Measurements from ENCODE around the gene METTL8.
"Not testable (repeated sequence)": the region's sequence is repeated elsewhere in the genome, so short reads cannot be mapped to it uniquely, and the experiment has no call there.

The METTL8 gene

GRCh38 chr2:171430516-171431410 lies 3.0 kb downstream of the METTL8 start:
- H3K27me3 ChIP-seq (replicated peaks) = no peaks in the 10 kb centered on the region
- no peak overlapping the region for H3K4me3 ChIP-seq (ENCODE audit: low read depth, low read length)
- no peak for TF ChIP-seq CTCF (IDR thresholded peaks at IDR 0.05; ENCODE audit: low read depth, low read length, missing control alignments)
- no peak overlapping the region for H3K27ac ChIP-seq
- DNase-seq = no peak
- no peaks in the 10 kb centered on the region for H3K36me3 ChIP-seq (replicated peaks)
- in situ Hi-C loops (cut with HindIII; ENCODE audit: low pct_ligation_motif_present, low sequenced_read_pairs) = no loop called here

- not testable (repeated sequence) for H3K27me3 ChIP-seq (replicated peaks); H3K4me3 ChIP-seq (ENCODE audit: low read depth, low read length); DNase-seq; H3K27ac ChIP-seq; H3K36me3 ChIP-seq (replicated peaks)
- in situ Hi-C loops (cut with HindIII; ENCODE audit: low pct_ligation_motif_present, low sequenced_read_pairs) = loop anchor here (25.0 kb wide), 1 partner anchor 261 kb away; the partner anchor contains the start of gene TLK1
Observed at GRCh38 chr2:171422710-171423495, 10.9 kb downstream of the METTL8 start.

GRCh38 chr2:171420728-171421563 lies 12.8 kb downstream of the METTL8 start:
- no peak for TF ChIP-seq CTCF (IDR thresholded peaks at IDR 0.05; ENCODE audit: low read depth, low read length, missing control alignments)
- H3K27ac ChIP-seq = no peak overlapping the region
- no peak overlapping the region for H3K4me3 ChIP-seq (ENCODE audit: low read depth, low read length)
- H3K36me3 ChIP-seq (replicated peaks) = no peaks in the 10 kb centered on the region
- DNase-seq = no peak
- in situ Hi-C loops (cut with HindIII; ENCODE audit: low pct_ligation_motif_present, low sequenced_read_pairs) = loop anchor here (25.0 kb wide), 1 partner anchor 259 kb away; the partner anchor contains the start of gene TLK1
- no peaks in the 10 kb centered on the region for H3K27me3 ChIP-seq (replicated peaks)

- H3K36me3 ChIP-seq (replicated peaks) = no peaks in the 10 kb centered on the region
- H3K4me3 ChIP-seq (ENCODE audit: low read depth, low read length) = no peak overlapping the region
- no peaks in the 10 kb centered on the region for H3K27me3 ChIP-seq (replicated peaks)
- TF ChIP-seq CTCF (IDR thresholded peaks at IDR 0.05; ENCODE audit: low read depth, low read length, missing control alignments) = no peak
- in situ Hi-C loops (cut with HindIII; ENCODE audit: low pct_ligation_motif_present, low sequenced_read_pairs) = loop anchor here (25.0 kb wide), 1 partner anchor 257 kb away; the partner anchor contains the start of gene TLK1
- no peak for DNase-seq
- no peak overlapping the region for H3K27ac ChIP-seq
Observed at GRCh38 chr2:171419333-171419732, 14.5 kb downstream of the METTL8 start.

DNA sequence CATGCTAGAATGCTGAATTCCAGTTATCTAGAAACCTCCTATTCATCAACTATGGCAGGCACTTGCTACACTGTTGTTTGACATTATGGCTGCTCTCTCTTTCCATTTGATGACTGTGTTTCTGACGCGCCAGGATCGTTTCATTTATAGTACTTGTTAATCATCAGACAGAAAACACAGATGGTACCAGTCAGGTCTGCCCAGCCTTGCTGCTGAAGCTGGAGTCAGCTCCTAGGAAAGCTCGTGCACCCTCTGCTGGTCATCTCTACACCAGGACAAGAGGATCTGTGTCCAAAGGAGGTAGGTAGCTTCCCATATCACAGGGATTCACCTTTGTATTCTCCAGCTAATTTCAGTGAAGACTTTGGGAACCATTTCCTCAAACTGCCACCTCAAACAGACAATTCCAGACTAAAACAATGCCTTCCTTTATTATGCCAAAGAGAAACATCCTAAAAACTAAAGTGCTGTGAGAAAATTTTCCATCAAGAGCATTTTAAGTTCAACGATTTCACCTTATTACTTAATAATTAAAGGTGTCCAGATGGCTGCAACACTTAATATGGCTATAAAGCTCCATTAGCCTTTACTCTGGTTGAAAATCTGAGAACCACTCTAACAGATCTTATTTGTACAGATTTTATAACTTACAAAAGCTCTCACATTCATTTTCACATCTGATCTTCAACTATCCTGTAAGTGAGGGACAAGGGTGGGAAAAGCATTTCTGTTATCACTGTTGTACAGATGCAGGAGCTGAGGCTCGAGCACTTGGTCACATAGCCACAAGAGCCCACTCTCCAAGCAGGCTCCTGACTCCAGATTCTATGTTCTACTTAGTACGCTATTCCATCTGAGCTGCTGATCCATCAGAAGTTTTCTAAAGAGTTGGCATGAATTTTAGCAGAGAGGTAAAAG lies 17.5 kb downstream of the METTL8 start:
- TF ChIP-seq CTCF (IDR thresholded peaks at IDR 0.05; ENCODE audit: low read depth, low read length, missing control alignments) = peak; percentile 96
- Histone ChIP-seq H3K27ac (no peak overlapping the region), H3K36me3 (replicated peaks) (no peaks in the 10 kb centered on the region), H3K27me3 (replicated peaks) (no peaks in the 10 kb centered on the region), H3K4me3 (ENCODE audit: low read depth, low read length) (no peak overlapping the region)
- DNase-seq = peak; percentile 97
- in situ Hi-C loops (cut with HindIII; ENCODE audit: low pct_ligation_motif_present, low sequenced_read_pairs) = loop anchor here (25.0 kb wide), 1 partner anchor 254 kb away; the partner anchor contains the start of gene TLK1

DNA sequence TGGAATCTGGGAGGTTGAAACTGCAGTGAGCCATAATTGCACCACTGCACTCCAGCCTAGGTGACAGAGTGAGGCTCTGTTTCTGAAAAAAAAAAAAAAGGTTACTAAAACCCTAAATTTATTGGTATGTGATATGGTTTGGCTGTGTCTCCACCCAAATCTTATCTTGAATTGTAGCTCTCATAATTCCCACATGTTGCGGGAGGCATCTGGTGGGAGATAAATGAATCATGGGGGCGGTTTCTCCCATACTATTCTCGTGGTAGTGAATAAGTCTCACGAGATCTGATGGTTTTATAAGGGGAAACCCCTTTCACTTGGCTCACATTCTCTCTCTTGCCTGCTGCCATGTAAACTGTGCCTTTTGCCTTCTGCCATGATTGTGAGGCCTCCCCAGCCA lies 19.1 kb downstream of the METTL8 start:
- not testable (repeated sequence) for H3K4me3 ChIP-seq (ENCODE audit: low read depth, low read length); DNase-seq; H3K36me3 ChIP-seq (replicated peaks); H3K27me3 ChIP-seq (replicated peaks); H3K27ac ChIP-seq
- in situ Hi-C loops (cut with HindIII; ENCODE audit: low pct_ligation_motif_present, low sequenced_read_pairs) = loop anchor here (25.0 kb wide), 1 partner anchor 252 kb away; the partner anchor contains the start of gene TLK1
